Lower leg skin (tissue), 3 donors: ENCODE measurements around the gene SLC10A6.

Experiments used
- POLR2A ChIP-seq, 2 donors: fragments of 450-650 bp; IDR thresholded peaks; one replicate each; pipeline ENCODE4 v1.6.1; 2016 to 2017; ENCODE audit warnings: antibody characterized with exemption in 2 of 2, mild to moderate bottlenecking in 1 of 2, moderate library complexity in 1 of 2
- TF ChIP-seq, protein P1 (sequence below), 3 donors: fragments of 450-650 bp; IDR thresholded peaks; one replicate each; pipeline ENCODE4 v1.5.1; 2016; ENCODE audit warnings: antibody characterized with exemption in 3 of 3, mild to moderate bottlenecking in 3 of 3, moderate library complexity in 2 of 3

DNA sequence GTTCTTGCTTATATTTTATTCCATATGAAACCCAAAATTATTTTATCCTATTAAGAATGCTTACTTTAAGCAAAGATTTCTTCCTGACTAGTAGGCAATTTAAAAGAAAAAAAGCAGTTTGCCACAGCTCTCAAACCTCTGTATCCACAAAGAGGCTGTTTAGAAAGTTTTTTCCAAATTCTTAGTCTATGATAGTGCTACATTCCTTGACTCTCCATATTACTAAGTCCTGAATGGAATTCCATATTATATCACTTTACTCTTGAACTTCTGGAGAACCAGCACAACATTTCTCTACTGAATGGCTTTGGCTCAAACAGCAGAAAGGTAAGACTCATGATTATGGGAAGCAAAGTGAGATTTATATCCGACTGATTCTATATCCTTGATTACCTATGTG, 8.3 kb downstream of the SLC10A6 start:
- TF ChIP-seq, protein P1, sequence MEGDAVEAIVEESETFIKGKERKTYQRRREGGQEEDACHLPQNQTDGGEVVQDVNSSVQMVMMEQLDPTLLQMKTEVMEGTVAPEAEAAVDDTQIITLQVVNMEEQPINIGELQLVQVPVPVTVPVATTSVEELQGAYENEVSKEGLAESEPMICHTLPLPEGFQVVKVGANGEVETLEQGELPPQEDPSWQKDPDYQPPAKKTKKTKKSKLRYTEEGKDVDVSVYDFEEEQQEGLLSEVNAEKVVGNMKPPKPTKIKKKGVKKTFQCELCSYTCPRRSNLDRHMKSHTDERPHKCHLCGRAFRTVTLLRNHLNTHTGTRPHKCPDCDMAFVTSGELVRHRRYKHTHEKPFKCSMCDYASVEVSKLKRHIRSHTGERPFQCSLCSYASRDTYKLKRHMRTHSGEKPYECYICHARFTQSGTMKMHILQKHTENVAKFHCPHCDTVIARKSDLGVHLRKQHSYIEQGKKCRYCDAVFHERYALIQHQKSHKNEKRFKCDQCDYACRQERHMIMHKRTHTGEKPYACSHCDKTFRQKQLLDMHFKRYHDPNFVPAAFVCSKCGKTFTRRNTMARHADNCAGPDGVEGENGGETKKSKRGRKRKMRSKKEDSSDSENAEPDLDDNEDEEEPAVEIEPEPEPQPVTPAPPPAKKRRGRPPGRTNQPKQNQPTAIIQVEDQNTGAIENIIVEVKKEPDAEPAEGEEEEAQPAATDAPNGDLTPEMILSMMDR (IDR thresholded peaks at IDR 0.05) = no peak
- no peak for TF ChIP-seq POLR2A (IDR thresholded peaks at IDR 0.05)
